HUES48 (cell line): ENCODE results near the gene MYH11.
"Not testable (repeated sequence)": the region's sequence is repeated elsewhere in the genome, so short reads cannot be mapped to it uniquely, and the experiment has no call there.

Source experiments
- H3K27ac ChIP-seq: one replicate; pipeline ENCODE4 v1.7.0; 2013; ENCODE audit warnings: low read depth, low read length, inconsistent platforms
- H3K27me3 ChIP-seq: 2 replicates; pipeline ENCODE4 v1.6.1; 2013; ENCODE audit warnings: mild to moderate bottlenecking, low read length; ENCODE audit not compliant: control insufficient read depth, insufficient read depth
- H3K36me3 ChIP-seq: 2 replicates; pipeline ENCODE4 v1.6.1; 2013; ENCODE audit warnings: low read length; ENCODE audit not compliant: control insufficient read depth, insufficient read depth
- H3K4me1 ChIP-seq: 2 replicates; pipeline ENCODE4 v1.6.1; 2013; ENCODE audit warnings: mild to moderate bottlenecking, low read length; ENCODE audit not compliant: control insufficient read depth, insufficient read depth
- H3K4me3 ChIP-seq: 2 replicates; pipeline ENCODE4 v1.5.1; 2013; ENCODE audit warnings: mild to moderate bottlenecking, low read depth, low read length
- H3K9ac ChIP-seq: 2 replicates; pipeline ENCODE4 v1.6.1; 2013; ENCODE audit warnings: mild to moderate bottlenecking, low read depth, low read length, moderate library complexity
- H3K9me3 ChIP-seq: 2 replicates; pipeline ENCODE4 v1.6.1; 2013; ENCODE audit warnings: low read length; ENCODE audit not compliant: control insufficient read depth, insufficient read depth

MYH11 gene

GRCh38 chr16:15708096-15708495 is 148.7 kb downstream of the MYH11 start:
- H3K9ac ChIP-seq: no peak overlapping the region
- H3K4me1 ChIP-seq: 0 out of 2 replicates have a peak, but pooled peaks cover 5% of the 10 kb centered on the region
- H3K27me3 ChIP-seq: no peaks in the 10 kb centered on the region
- no peaks in the 10 kb centered on the region for H3K36me3 ChIP-seq
- H3K9me3 ChIP-seq: no peaks in the 10 kb centered on the region
- H3K27ac ChIP-seq: no peak overlapping the region
- H3K4me3 ChIP-seq: no peak overlapping the region

DNA sequence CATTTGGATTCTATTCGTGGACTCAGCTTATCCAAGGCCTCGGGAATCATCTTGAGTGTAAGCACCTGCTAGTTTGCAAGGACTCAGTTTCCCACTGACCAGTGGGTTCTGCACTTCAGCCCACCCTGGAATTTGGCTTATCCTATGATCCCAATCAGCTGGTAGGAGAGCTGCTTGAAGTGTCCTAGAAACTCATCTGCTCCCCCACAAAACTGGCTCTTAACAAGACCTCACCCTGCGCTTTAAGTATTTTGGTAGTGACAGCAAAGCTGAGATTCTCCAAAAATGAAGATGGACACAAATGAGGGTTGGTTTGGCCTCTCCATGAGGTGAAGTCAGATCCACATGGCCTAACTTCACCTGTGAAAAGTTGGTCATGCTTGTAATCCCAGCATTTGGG is 149.5 kb downstream of the MYH11 start:
- H3K4me1 ChIP-seq: 0 out of 2 replicates have a peak, but pooled peaks cover 5% of the 10 kb centered on the region
- H3K36me3 ChIP-seq: no peaks in the 10 kb centered on the region
- H3K4me3 ChIP-seq: no peak overlapping the region
- no peak overlapping the region for H3K27ac ChIP-seq
- H3K9me3 ChIP-seq: no peaks in the 10 kb centered on the region
- H3K27me3 ChIP-seq: no peaks in the 10 kb centered on the region
- H3K9ac ChIP-seq: no peak overlapping the region

GRCh38 chr16:15705064-15705565 is 151.7 kb downstream of the MYH11 start:
- no peaks in the 10 kb centered on the region for H3K27me3 ChIP-seq
- H3K36me3 ChIP-seq: peaks cover 15% of the 10 kb centered on the region
- H3K9me3 ChIP-seq: no peaks in the 10 kb centered on the region
- H3K4me1 ChIP-seq: 0 out of 2 replicates have a peak, but pooled peaks cover 5% of the 10 kb centered on the region
- H3K9ac ChIP-seq: no peak overlapping the region
- no peak overlapping the region for H3K4me3 ChIP-seq
- H3K27ac ChIP-seq: no peak overlapping the region

- H3K27ac ChIP-seq: no peak overlapping the region
- 0 out of 2 replicates have a peak, but pooled peaks cover 5% of the 10 kb centered on the region for H3K4me1 ChIP-seq
- H3K27me3 ChIP-seq: no peaks in the 10 kb centered on the region
- H3K36me3 ChIP-seq: peaks cover 20% of the 10 kb centered on the region
- H3K4me3 ChIP-seq: no peak overlapping the region
- H3K9ac ChIP-seq: no peak overlapping the region
- no peaks in the 10 kb centered on the region for H3K9me3 ChIP-seq
These were observed 152.3 kb downstream of the MYH11 start for GRCh38 chr16:15704545-15704987.

- no peak overlapping the region for H3K9ac ChIP-seq
- no peaks in the 10 kb centered on the region for H3K9me3 ChIP-seq
- H3K4me3 ChIP-seq: no peak overlapping the region
- no peak overlapping the region for H3K27ac ChIP-seq
- 0 out of 2 replicates have a peak, but pooled peaks cover 5% of the 10 kb centered on the region for H3K4me1 ChIP-seq
- peaks cover 32% of the 10 kb centered on the region for H3K36me3 ChIP-seq
- no peaks in the 10 kb centered on the region for H3K27me3 ChIP-seq
These were observed 153.6 kb downstream of the MYH11 start for GRCh38 chr16:15703029-15703736.

DNA sequence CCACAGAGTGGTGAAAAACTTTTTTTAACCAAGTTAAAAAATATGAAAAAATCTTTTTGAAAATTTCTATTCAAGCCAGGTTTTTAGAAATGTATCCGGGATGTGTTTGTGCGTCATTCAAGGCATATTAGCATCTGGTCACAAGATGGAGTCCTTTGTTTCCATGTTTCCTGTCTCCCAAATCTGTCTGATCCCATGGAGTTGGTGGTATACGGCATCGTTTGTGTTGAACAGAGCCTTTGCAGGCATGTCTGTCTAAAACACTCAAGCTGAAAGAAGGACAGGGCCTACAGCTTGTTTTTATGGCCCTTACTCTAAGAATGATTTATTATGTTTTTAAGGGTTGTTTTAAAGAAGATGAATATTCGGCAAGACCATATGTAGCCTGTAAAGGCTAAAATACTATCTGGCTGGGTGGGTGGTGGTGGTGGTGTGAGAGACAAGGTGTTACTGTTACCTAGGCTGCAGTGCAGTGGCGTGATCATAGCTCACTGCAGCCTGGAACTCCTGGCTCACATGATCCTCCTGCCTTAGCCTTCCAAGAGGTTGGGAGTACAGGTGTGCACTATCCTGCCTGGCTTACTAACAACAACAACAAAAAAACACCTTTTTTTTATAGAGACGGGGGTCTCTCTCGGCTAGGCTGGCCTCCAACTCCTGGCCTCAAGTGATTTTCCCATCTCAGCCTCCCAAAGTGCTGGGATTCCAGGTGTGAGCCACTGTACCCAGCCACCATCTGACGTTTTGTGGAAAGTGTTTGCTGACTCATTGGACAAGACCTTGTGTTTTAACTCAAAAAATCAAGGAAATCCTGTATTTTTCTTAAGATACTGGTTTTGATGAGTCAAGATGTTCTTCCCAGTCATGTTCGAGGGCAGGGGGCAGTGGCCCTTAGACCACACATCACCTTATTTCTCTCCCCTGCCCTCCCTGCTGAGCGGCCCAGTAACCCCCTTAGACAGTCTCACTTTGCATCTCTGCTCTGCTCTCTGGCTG is 154.6 kb downstream of the MYH11 start:
- Histone ChIP-seq H3K27ac (no peak overlapping the region), H3K4me1 (0 out of 2 replicates have a peak, but pooled peaks cover 5% of the 10 kb centered on the region), H3K27me3 (no peaks in the 10 kb centered on the region), H3K9me3 (no peaks in the 10 kb centered on the region), H3K9ac (no peak overlapping the region), H3K36me3 (peaks cover 40% of the 10 kb centered on the region), H3K4me3 (no peak overlapping the region)

DNA sequence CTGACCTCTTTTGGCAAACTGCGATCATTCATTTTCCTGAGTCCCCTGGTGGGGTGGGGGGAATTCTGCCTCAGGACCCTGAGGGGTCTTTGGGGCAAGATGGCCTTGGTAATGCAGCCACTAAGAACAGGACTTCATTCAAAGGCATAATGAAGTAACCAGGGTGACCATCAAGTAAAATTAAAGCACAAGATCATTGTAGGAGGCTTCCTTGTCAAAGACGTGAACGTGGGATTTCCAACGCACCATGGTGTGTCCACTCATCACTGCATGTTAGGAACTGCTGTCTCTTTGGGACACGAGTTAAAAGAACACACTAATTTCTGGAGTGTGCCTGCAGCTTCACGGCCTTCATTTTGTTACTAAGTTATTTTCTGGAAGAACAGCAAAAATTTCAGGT is 155.5 kb downstream of the MYH11 start:
- H3K27ac ChIP-seq: no peak overlapping the region
- no peaks in the 10 kb centered on the region for H3K9me3 ChIP-seq
- H3K27me3 ChIP-seq: no peaks in the 10 kb centered on the region
- H3K9ac ChIP-seq: no peak overlapping the region
- H3K4me3 ChIP-seq: no peak overlapping the region
- H3K36me3 ChIP-seq: peaks cover 49% of the 10 kb centered on the region
- H3K4me1 ChIP-seq: 0 out of 2 replicates have a peak, but pooled peaks cover 5% of the 10 kb centered on the region

DNA sequence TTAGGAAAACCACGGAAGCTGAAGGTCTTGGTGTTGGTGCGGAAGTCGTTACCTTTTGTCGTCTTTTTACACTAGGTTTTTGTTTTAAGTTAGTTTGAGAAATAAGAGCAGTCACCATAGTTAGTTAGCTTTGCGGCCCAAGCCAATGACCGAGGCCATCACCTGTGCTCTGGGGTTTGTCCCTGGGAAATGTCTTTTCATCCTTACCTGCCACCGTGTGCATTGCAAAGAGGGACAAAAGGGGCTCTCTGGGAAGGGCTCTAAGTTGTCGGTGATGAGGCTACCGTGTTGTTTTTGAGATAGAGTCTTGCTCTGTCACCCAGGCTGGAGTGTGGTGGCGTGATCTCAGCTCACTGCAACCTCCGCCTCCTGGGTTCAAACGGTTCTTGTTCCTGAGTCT is 157.0 kb downstream of the MYH11 start:
- H3K27me3 ChIP-seq: no peaks in the 10 kb centered on the region
- no peak overlapping the region for H3K27ac ChIP-seq
- peaks cover 61% of the 10 kb centered on the region for H3K36me3 ChIP-seq
- H3K9me3 ChIP-seq: no peaks in the 10 kb centered on the region
- H3K4me1 ChIP-seq: 0 out of 2 replicates have a peak, but pooled peaks cover 5% of the 10 kb centered on the region
- H3K9ac ChIP-seq: no peak overlapping the region
- H3K4me3 ChIP-seq: no peak overlapping the region

DNA sequence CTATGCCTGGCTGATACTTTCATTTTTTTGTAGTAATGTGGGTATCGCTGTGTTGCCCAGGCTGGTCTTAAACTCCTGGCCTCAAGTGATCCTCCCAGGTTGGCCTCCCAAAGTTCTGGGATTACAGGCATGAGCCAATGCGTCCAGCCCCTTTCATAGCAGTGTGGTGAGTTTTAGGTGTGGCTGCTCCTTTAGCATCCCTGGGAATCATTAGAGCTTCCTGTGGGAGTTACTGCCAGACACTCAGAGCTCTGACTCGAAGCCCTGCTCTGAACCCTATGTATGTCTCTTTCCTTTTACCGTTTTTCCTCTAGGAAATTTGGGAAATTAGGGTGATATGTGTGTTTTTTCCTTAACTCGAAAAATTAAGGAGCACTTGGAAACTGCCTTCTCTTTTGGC is 162.3 kb downstream of the MYH11 start:
- Histone ChIP-seq H3K27me3 (no peaks in the 10 kb centered on the region), H3K4me1 (no peaks in the 10 kb centered on the region), H3K9me3 (no peaks in the 10 kb centered on the region), H3K27ac (no peak overlapping the region), H3K9ac (no peak overlapping the region), H3K4me3 (no peak overlapping the region), H3K36me3 (peaks cover 83% of the 10 kb centered on the region)

DNA sequence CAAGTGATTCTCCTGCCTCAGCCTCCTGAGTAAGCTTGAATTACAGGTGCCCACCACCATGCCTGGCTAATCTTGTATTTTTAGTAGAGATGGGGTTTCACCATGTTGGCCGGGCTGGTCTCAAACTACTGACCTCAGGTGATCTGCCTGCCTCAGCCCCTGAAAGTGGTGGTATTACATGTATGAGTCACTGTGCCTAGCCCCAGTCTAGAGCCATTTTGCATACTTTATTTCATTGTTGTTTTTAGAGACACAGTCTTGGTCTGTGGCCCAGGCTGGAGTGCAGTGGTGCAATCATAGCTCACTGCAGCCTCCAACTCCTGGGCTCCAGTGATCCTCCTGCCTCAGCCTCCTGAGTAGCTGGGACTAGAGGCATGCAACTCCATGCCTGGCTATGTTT is 164.3 kb downstream of the MYH11 start:
- not testable (repeated sequence) for H3K9me3 ChIP-seq, H3K27ac ChIP-seq, H3K4me3 ChIP-seq, H3K9ac ChIP-seq, H3K27me3 ChIP-seq, H3K4me1 ChIP-seq
- peaks cover 81% of the 10 kb centered on the region for H3K36me3 ChIP-seq
